HL-60/S4 (cell line): ENCODE data around the gene ZDHHC14.

ENCODE experiments used
- in situ Hi-C: fragments of 300-500 bp; cut with MboI; formaldehyde crosslinking; loops from 2 replicates; pipeline ENCODE4 v1.14.3; 2022; ENCODE audit warnings: low sequenced_read_pairs

Gene ZDHHC14

GRCh38 chr6:157635388-157636244, 254.6 kb downstream of the ZDHHC14 start:
- in situ Hi-C loops = no loop called here

- in situ Hi-C loops = no loop called here
Observed at GRCh38 chr6:157637516-157637915, 256.5 kb downstream of the ZDHHC14 start.

- in situ Hi-C loops = no loop called here
Observed at GRCh38 chr6:157637941-157638662, 257.1 kb downstream of the ZDHHC14 start.

- in situ Hi-C loops = no loop called here
Observed at GRCh38 chr6:157638779-157639178, 257.8 kb downstream of the ZDHHC14 start.

GRCh38 chr6:157640746-157641451, 259.9 kb downstream of the ZDHHC14 start:
- in situ Hi-C loops = no loop called here

GRCh38 chr6:157641837-157642236, 260.8 kb downstream of the ZDHHC14 start:
- in situ Hi-C loops = no loop called here

GRCh38 chr6:157642736-157643135, 261.7 kb downstream of the ZDHHC14 start:
- in situ Hi-C loops = no loop called here

- in situ Hi-C loops = no loop called here
Observed at GRCh38 chr6:157644043-157644810, 263.2 kb downstream of the ZDHHC14 start.

GRCh38 chr6:157645201-157645795, 264.3 kb downstream of the ZDHHC14 start:
- in situ Hi-C loops = no loop called here

- in situ Hi-C loops = no loop called here
Observed at GRCh38 chr6:157646012-157646411, 265.0 kb downstream of the ZDHHC14 start.

GRCh38 chr6:157647261-157647915, 266.4 kb downstream of the ZDHHC14 start:
- in situ Hi-C loops = no loop called here

GRCh38 chr6:157648561-157648960, 267.6 kb downstream of the ZDHHC14 start:
- in situ Hi-C loops = no loop called here

- in situ Hi-C loops = no loop called here
Observed at GRCh38 chr6:157649311-157650260, 268.6 kb downstream of the ZDHHC14 start.

GRCh38 chr6:157650261-157650640, 269.3 kb downstream of the ZDHHC14 start:
- in situ Hi-C loops = no loop called here

GRCh38 chr6:157650801-157651200, 269.8 kb downstream of the ZDHHC14 start:
- in situ Hi-C loops = no loop called here

- in situ Hi-C loops = no loop called here
Observed at GRCh38 chr6:157651731-157652490, 270.9 kb downstream of the ZDHHC14 start.

GRCh38 chr6:157652601-157653363, 271.8 kb downstream of the ZDHHC14 start:
- in situ Hi-C loops = no loop called here
